ENCODE results near the gene ATG7. TPM values are rescaled to one million over a fixed set of nuclear protein-coding genes. Genes with fewer than 3 reads are reported as not detected.
A peak's percentile ranks its signal among the peaks of the same experiment; 100 is the strongest.
"Not testable (repeated sequence)": the region's sequence is repeated elsewhere in the genome, so short reads cannot be mapped to it uniquely, and the experiment has no call there.

Gene ATG7
- total RNA-seq, 2 experiments from 2014 or later, result 36.8 to 40.0 TPM

DNA sequence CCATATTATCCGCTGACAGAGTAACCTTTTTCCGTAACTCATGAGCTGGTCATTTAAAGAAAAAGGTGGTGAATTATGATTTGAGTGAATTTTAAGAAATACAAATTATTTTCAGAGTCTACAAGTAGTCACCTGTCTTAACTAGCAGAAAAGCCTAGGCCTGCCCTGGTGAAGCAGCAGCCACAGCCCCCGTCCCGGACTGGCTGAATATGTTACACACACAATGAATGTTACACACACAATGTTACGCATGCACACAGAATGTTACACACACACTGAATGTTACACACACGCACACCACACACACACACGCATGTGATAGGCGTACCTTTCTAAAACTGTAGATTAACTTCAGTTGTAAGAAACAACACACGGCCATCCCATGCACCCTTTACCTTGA lies 293.7 kb downstream of the ATG7 start:
- DNase-seq, result no peak
- Mint-ChIP-seq H3K9me3 (ENCODE audit: insufficient read depth) (no peaks in the 10 kb centered on the region), H3K4me1 (ENCODE audit: low read depth) (peaks cover 3% of the 10 kb centered on the region), H3K27me3 (ENCODE audit: low read depth) (no peaks in the 10 kb centered on the region), H3K27ac (no peak overlapping the region), H3K4me3 (no peak overlapping the region), H3K36me3 (ENCODE audit: low read depth) (peaks cover 16% of the 10 kb centered on the region)
- ATAC-seq, result no peak
- ChIA-PET POLR2A (no interaction called here), CTCF (interaction anchor here (1.1 kb wide), 1 partner anchor 84 kb away, joined by 3 read pairs; no protein-coding TSS in a partner anchor)

DNA sequence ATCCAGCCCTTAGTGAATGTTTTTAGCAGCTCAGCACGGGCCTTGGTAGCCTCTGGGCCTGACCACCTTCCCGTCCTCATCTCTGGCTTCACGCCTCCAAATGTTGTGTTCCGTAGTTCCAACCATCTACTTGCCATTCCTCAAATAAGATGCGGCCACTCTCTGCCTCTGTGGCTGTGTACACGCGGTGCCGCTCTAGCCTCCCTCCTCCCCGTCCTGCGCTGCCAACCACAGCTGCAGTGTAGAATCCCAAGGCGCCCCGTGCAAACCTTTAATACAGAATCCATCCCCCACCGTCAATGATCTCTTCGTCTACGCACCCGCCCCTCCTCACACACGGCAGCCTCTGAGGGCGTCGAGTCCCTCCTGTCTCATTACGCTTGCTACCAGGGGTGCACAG lies 294.3 kb downstream of the ATG7 start:
- H3K27ac Mint-ChIP-seq, result no peak overlapping the region
- POLR2A ChIA-PET, result no interaction called here
- H3K9me3 Mint-ChIP-seq (ENCODE audit: insufficient read depth), result no peaks in the 10 kb centered on the region
- peaks cover 3% of the 10 kb centered on the region for H3K4me1 Mint-ChIP-seq (ENCODE audit: low read depth)
- CTCF ChIA-PET, result interaction anchor here (1.1 kb wide), 1 partner anchor 83 kb away, joined by 3 read pairs; no protein-coding TSS in a partner anchor
- ATAC-seq (no peak), DNase-seq (no peak)
- no peaks in the 10 kb centered on the region for H3K27me3 Mint-ChIP-seq (ENCODE audit: low read depth)
- no peak overlapping the region for H3K4me3 Mint-ChIP-seq
- H3K36me3 Mint-ChIP-seq (ENCODE audit: low read depth), result peaks cover 16% of the 10 kb centered on the region

DNA sequence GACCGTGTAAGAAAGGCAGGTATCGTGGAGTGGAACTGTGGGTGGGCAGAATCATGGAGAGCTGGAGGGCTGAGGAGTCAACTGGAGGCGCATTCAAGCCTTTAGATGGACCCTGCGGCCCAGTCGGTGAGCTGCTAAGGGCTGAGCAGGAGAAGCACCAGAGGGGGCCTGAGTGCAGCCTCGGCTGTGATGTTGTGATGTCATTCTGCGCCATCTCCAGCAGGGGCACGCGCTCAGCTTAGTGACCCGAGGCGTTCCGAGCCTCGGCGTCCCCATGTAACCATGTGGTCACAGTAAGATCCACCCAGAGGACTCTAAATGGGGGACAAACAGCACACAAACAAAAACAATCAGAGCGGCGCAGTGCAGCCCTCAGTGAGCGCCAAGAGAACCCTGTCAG lies 294.7 kb downstream of the ATG7 start:
- Mint-ChIP-seq H3K36me3 (ENCODE audit: low read depth) (peaks cover 16% of the 10 kb centered on the region), H3K4me3 (no peak overlapping the region), H3K4me1 (ENCODE audit: low read depth) (peaks cover 3% of the 10 kb centered on the region), H3K27ac (no peak overlapping the region), H3K9me3 (ENCODE audit: insufficient read depth) (no peaks in the 10 kb centered on the region), H3K27me3 (ENCODE audit: low read depth) (no peaks in the 10 kb centered on the region)
- CTCF ChIA-PET, result interaction anchor here (1.1 kb wide), 1 partner anchor 83 kb away, joined by 3 read pairs; no protein-coding TSS in a partner anchor
- POLR2A ChIA-PET, result no interaction called here
- DNase-seq (no peak), ATAC-seq (no peak)

DNA sequence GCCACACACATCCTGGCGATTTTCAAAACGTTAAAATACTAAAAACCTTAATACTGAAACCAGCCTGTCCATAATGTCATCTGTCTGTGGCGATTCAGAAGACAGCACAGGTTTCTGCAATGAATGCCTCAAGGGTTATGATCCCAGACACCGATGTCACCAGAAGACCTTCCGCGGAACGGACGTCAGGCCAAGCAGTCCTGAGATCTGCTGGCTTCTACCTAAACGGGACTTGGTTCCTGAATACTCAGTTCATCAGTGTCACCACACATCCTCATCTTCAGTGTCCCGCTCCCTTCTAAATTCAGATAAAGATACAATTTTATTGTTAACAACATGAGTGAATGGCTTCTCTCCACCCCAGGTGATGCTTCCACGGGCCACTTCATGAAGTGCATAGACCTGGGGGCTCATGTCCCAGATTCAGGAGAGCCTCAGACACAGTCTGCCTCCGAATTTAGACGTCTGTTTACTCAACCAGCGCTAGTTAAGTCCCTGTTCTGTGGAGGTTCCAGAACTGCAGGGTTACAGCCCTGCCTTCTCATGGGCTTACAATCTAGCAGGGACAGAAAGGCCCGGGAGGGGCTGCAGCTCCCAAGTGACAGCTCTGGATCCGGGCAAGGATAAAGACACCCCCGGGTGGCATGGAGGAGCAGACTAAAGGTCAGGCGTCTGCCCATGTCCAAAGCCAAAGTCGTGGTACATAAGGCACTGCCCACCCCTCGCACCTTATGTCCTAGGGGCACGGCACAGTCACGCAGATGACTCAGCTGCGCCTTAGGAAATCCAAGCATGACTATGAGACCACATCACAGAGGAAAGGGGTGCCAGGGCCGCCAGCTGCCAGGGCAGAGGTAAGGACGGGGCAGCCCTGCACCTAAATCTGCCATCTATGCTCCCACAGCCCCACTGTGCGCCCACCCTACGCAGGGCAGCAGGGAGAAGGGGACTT lies 295.6 kb downstream of the ATG7 start:
- H3K27ac Mint-ChIP-seq, result peak overlapping the region; percentile 15
- no peaks in the 10 kb centered on the region for H3K27me3 Mint-ChIP-seq (ENCODE audit: low read depth)
- H3K9me3 Mint-ChIP-seq (ENCODE audit: insufficient read depth), result no peaks in the 10 kb centered on the region
- ATAC-seq (no peak), DNase-seq (no peak)
- ChIA-PET POLR2A (no interaction called here), CTCF (no interaction called here)
- H3K4me1 Mint-ChIP-seq (ENCODE audit: low read depth), result peaks cover 3% of the 10 kb centered on the region
- peaks cover 14% of the 10 kb centered on the region for H3K36me3 Mint-ChIP-seq (ENCODE audit: low read depth)
- no peak overlapping the region for H3K4me3 Mint-ChIP-seq

DNA sequence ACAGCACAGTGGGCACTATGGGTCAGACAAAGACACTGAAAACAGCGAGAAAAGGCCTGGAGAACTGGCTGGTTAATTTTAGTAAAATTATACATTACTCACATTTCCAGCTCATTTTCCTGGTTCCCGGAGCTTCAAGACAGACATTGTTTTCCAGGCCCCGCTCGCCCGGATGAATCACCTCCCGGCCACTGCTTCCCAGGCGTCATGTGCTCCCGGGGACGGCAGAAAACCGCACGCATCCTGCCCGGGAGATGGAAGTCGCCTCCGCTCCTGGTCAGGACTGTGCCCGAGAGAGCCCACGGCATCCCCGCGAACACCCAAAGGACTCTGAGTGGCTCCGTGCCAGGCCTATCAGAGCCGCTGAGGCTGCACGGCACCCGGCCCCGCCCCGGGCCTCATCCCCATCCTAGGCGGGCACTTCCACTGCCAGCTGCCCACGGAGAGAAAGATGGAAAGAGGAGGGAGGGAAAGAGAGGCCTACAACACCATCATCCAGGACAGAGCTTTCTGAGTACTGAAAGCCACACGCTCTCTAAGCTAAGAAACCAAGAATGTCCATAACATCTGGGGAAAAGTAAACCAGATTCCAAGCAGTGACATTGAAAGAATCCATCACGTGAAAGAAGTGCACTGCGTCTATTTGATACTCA lies 296.4 kb downstream of the ATG7 start:
- Mint-ChIP-seq H3K36me3 (ENCODE audit: low read depth) (peaks cover 11% of the 10 kb centered on the region), H3K27ac (no peak overlapping the region), H3K9me3 (ENCODE audit: insufficient read depth) (no peaks in the 10 kb centered on the region), H3K27me3 (ENCODE audit: low read depth) (no peaks in the 10 kb centered on the region), H3K4me3 (no peak overlapping the region), H3K4me1 (ENCODE audit: low read depth) (peaks cover 3% of the 10 kb centered on the region)
- ChIA-PET POLR2A (no interaction called here), CTCF (no interaction called here)
- DNase-seq (no peak), ATAC-seq (no peak)

DNA sequence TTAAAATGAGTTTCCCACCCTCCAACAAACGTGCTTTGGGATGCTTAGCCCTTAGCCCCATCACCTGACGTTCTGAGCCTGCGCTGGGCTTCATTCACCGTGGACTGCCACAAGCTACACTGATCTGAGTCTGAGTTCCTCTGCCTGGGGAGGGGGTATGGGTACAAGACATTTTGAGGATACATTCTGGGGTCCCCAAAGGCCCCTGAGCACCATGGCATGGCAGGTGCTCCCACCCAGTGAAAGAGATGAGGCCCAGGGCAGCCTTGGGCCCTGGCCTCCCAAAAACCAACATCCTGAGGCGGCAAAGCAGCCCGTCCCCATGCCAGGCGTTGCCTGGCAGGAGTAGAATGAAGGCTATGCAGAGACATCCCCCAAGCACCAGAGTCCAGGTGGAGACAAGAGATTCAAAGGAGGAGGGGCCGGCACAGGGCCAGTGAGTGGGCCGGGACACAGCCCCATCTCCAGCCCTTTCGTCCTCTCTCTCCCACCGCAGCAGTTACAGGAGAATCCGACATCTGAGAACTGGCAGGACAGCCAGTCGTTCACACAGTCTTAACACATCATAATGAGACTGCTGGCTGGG lies 297.1 kb downstream of the ATG7 start:
- peaks cover 5% of the 10 kb centered on the region for H3K36me3 Mint-ChIP-seq (ENCODE audit: low read depth)
- H3K4me3 Mint-ChIP-seq, result no peak overlapping the region
- H3K27ac Mint-ChIP-seq, result no peak overlapping the region
- ATAC-seq (peak; percentile 23), DNase-seq (no peak)
- H3K4me1 Mint-ChIP-seq (ENCODE audit: low read depth), result peaks cover 3% of the 10 kb centered on the region
- CTCF ChIA-PET, result no interaction called here
- H3K27me3 Mint-ChIP-seq (ENCODE audit: low read depth), result no peaks in the 10 kb centered on the region
- no peaks in the 10 kb centered on the region for H3K9me3 Mint-ChIP-seq (ENCODE audit: insufficient read depth)
- POLR2A ChIA-PET, result no interaction called here

DNA sequence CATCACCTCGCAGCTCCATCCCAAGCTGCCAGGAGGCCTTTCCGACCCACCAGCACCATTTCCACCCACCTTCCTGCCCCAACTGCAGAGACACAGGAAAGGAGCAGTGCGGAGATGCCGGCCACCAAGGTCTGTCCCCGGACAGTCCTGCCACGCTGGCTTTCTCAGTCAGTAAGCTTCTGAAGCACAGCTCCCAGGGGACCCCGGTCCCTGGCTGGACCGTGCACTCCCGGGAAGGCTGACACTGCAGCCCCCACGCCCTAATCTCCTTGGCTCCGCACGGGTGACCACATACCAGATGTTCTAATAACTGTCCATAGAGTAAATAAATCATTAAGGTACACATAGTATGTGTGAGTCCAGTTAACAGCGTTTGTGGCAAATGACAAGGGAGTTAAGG lies 298.1 kb downstream of the ATG7 start:
- Mint-ChIP-seq H3K27ac (no peak overlapping the region), H3K36me3 (ENCODE audit: low read depth) (peaks cover 5% of the 10 kb centered on the region)
- POLR2A ChIA-PET, result no interaction called here

DNA sequence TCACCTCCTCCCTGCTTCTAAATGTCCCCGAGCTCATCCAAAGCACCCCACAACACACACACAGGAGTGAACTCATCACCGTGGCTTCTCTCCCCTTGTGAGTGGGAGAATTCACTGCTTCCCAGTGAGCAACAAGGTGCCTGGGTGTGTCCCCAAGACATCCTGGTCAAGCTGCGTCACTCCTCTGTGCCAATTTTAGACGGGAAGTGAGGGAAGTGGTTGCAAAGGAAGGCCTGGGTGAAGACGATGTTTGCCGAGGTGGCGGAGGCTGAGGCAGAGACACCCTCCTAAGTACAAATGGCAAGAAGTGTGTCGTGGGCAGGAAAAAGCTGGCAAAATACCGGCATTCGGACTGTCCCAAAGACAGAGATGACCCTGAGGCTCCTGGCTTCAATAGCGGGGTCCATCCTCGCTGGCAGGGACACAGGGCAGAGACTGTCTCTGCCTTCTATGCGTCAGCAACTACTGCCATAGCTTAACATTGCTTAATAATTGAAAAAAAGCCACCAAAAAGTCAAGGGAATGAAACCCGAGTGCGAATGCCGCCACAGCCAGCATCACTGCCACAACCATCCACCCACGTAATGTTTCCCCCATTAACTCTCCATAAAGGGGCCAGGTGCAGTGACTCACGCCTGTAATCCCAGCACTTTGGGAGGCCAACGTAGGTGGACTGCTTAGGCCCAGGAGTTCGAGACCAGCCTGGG lies 298.7 kb downstream of the ATG7 start:
- Mint-ChIP-seq H3K27ac (peak overlapping the region; percentile 8), H3K4me3 (no peak overlapping the region), H3K4me1 (ENCODE audit: low read depth) (peaks cover 3% of the 10 kb centered on the region), H3K9me3 (ENCODE audit: insufficient read depth) (no peaks in the 10 kb centered on the region), H3K27me3 (ENCODE audit: low read depth) (no peaks in the 10 kb centered on the region), H3K36me3 (ENCODE audit: low read depth) (peaks cover 5% of the 10 kb centered on the region)
- ATAC-seq (no peak), DNase-seq (no peak)
- ChIA-PET POLR2A (no interaction called here), CTCF (interaction anchor here (1.6 kb wide), 1 partner anchor 80 kb away, joined by 4 read pairs; no protein-coding TSS in a partner anchor)

More for the DNA sequence above, 298.1 kb downstream of the ATG7 start:
- DNase-seq, result no peak
- no peaks in the 10 kb centered on the region for H3K27me3 Mint-ChIP-seq (ENCODE audit: low read depth)
- H3K4me1 Mint-ChIP-seq (ENCODE audit: low read depth), result peaks cover 3% of the 10 kb centered on the region
- no peak for ATAC-seq
- H3K9me3 Mint-ChIP-seq (ENCODE audit: insufficient read depth), result no peaks in the 10 kb centered on the region
- CTCF ChIA-PET, result interaction anchor here (1.6 kb wide), 1 partner anchor 81 kb away, joined by 4 read pairs; no protein-coding TSS in a partner anchor
- H3K4me3 Mint-ChIP-seq, result no peak overlapping the region

DNA sequence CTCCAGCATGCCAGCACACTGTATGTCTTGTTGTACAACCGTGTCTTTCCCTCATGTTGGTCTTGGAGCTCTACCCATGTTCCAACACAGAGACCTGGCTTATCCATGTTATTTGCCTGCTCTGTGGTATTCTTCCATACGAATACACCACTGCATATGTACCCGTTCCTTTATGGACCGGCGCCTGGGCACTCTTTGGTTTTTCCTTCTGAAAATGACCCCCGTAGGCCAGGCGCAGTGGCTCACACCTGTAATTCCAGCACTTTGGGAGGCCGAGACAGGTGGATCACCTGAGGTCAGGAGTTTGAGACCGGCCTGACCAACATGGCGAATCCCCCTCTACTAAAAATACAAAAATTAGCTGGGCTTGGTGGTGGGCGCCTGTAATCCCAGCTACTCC lies 300.5 kb downstream of the ATG7 start:
- POLR2A ChIA-PET; H3K27me3 Mint-ChIP-seq (ENCODE audit: low read depth); CTCF ChIA-PET; H3K4me3 Mint-ChIP-seq; H3K27ac Mint-ChIP-seq; H3K9me3 Mint-ChIP-seq (ENCODE audit: insufficient read depth); H3K36me3 Mint-ChIP-seq (ENCODE audit: low read depth); DNase-seq; ATAC-seq; H3K4me1 Mint-ChIP-seq (ENCODE audit: low read depth): not testable (repeated sequence)

DNA sequence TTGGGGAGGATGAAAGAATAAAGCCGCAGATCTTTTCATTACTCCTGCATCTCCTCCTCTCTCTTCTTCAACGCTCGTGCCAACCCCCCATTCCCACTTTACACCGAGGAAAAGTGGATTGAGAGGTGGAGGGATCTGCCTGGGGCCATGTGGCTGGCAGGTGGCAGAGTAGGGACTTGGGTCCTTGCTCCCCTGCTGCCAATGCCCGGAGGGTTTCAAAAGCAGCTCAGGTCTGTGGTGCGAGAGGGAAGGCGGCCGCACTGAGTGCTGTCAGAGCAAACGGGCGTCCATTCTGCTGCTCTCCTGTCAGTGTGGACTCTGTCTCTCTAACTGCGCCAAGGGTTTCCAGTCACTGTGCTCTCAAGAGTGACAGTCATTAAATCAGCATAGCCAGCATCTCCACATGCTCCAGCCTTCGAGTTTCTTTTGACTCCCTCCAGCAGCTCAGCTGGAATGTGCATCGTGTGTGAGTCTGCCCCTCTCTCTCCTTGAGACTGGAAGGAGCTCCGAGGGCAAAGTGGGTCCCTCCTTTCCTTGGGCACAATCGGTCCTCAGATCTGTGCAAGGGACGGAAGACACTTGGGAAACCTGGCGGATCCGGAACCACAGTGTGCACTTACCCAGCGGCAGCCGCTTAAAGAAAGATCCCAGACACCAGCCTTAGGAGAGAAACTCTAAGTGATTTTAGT lies 302.9 kb downstream of the ATG7 start:
- Mint-ChIP-seq H3K27ac (peak overlapping the region; percentile 23), H3K36me3 (ENCODE audit: low read depth) (peaks cover 3% of the 10 kb centered on the region), H3K4me1 (ENCODE audit: low read depth) (no peaks in the 10 kb centered on the region), H3K9me3 (ENCODE audit: insufficient read depth) (no peaks in the 10 kb centered on the region), H3K27me3 (ENCODE audit: low read depth) (no peaks in the 10 kb centered on the region), H3K4me3 (no peak overlapping the region)
- no peak for ATAC-seq
- no peak for DNase-seq
- CTCF ChIA-PET, result no interaction called here
- POLR2A ChIA-PET, result no interaction called here

DNA sequence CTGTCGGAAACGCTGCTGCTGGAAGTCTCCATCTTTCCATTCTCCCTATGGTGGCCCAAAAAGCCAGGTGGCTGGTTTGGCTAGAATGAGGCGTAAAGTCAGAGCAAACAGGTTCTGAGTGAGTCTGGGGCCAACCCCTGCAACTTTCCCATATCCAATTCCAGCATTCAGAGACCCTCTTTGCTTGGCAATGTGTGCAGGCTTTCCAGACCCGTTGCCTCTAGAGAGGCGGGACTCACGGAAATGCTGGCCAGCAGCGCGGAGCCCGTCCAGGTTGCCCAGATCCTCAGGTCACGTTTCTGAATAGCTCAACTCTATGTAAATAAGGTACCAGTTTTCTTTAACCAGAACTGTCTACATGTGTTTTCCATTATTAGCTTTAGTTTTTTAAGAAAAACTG lies 303.5 kb downstream of the ATG7 start:
- Mint-ChIP-seq H3K27me3 (ENCODE audit: low read depth) (no peaks in the 10 kb centered on the region), H3K9me3 (ENCODE audit: insufficient read depth) (no peaks in the 10 kb centered on the region), H3K36me3 (ENCODE audit: low read depth) (peaks cover 7% of the 10 kb centered on the region), H3K27ac (no peak overlapping the region), H3K4me1 (ENCODE audit: low read depth) (no peaks in the 10 kb centered on the region), H3K4me3 (no peak overlapping the region)
- POLR2A ChIA-PET, result no interaction called here
- DNase-seq, result no peak
- CTCF ChIA-PET, result no interaction called here
- ATAC-seq, result no peak
